ENCODE results near the gene GRIN3B. TPM values are rescaled to one million over a fixed set of nuclear protein-coding genes. Genes with fewer than 3 reads are reported as not detected.

Gene GRIN3B
- total and polyA plus RNA-seq, 7 experiments from 2014 or later, result 0.10 to 0.56 (median 0.19) TPM; not detected in 4

GRCh38 chr19:960020-960419 lies 40.2 kb upstream of the GRIN3B start:
- Mint-ChIP-seq H3K36me3 (peaks cover 0 to 13% (median 2%) of the 10 kb centered on the region in 5 donors), H3K9me3 (no peaks in the 10 kb centered on the region), H3K4me3 (no peak overlapping the region), H3K27me3 (no peaks in the 10 kb centered on the region), H3K27ac (no peak overlapping the region), H3K4me1 (peaks cover 0 to 10% (median 8%) of the 10 kb centered on the region in 7 donors)
- no peak overlapping the region for H3K27ac ChIP-seq (ENCODE audit: low read depth, low read length)
- DNase-seq (no peak), ATAC-seq (no peak)
- H3K4me1 ChIP-seq (ENCODE audit: control insufficient read depth in 2 of 2, insufficient read depth in 2 of 2, low read length in 2 of 2), result no peaks in the 10 kb centered on the region
- CTCF ChIA-PET, result no interaction called here
- no peaks in the 10 kb centered on the region for H3K9me3 ChIP-seq (ENCODE audit: control insufficient read depth in 2 of 3, low read length in 3 of 3)
- POLR2A ChIA-PET, result no interaction called here
- H3K27me3 ChIP-seq (ENCODE audit: control insufficient read depth in 2 of 2, insufficient read depth in 2 of 2, low read length in 2 of 2), result no peaks in the 10 kb centered on the region
- H3K36me3 ChIP-seq (ENCODE audit: control insufficient read depth in 2 of 3, insufficient read depth in 3 of 3, low read length in 3 of 3), result peaks cover 0 to 9% (median 4%) of the 10 kb centered on the region in 3 experiments
- intact Hi-C loops (cut with micrococcal nuclease), result no loop called here
- H3K4me3 ChIP-seq (ENCODE audit: low read length), result no peak overlapping the region

GRCh38 chr19:960601-960938 lies 39.6 kb upstream of the GRIN3B start:
- ATAC-seq, result no peak
- H3K4me1 Mint-ChIP-seq, result peaks cover 0 to 12% (median 8%) of the 10 kb centered on the region in 7 donors
- H3K4me3 Mint-ChIP-seq, result no peak overlapping the region
- Histone ChIP-seq H3K27ac (ENCODE audit: low read depth, low read length) (no peak overlapping the region), H3K4me3 (ENCODE audit: low read length) (no peak overlapping the region), H3K27me3 (ENCODE audit: control insufficient read depth in 2 of 2, insufficient read depth in 2 of 2, low read length in 2 of 2) (no peaks in the 10 kb centered on the region), H3K4me1 (ENCODE audit: control insufficient read depth in 2 of 2, insufficient read depth in 2 of 2, low read length in 2 of 2) (no peaks in the 10 kb centered on the region), H3K9me3 (ENCODE audit: control insufficient read depth in 2 of 3, low read length in 3 of 3) (no peaks in the 10 kb centered on the region), H3K36me3 (ENCODE audit: control insufficient read depth in 2 of 3, insufficient read depth in 3 of 3, low read length in 3 of 3) (peaks cover 0 to 11% (median 4%) of the 10 kb centered on the region in 3 experiments)
- H3K9me3 Mint-ChIP-seq, result peaks cover 0 to 2% (median 0%) of the 10 kb centered on the region in 11 donors
- CTCF ChIA-PET, result no interaction called here
- POLR2A ChIA-PET, result no interaction called here
- peaks cover 0 to 17% (median 4%) of the 10 kb centered on the region in 5 donors for H3K36me3 Mint-ChIP-seq
- no peak for DNase-seq
- H3K27ac Mint-ChIP-seq, result no peak overlapping the region
- no peaks in the 10 kb centered on the region for H3K27me3 Mint-ChIP-seq
- intact Hi-C loops (cut with micrococcal nuclease), result no loop called here

DNA sequence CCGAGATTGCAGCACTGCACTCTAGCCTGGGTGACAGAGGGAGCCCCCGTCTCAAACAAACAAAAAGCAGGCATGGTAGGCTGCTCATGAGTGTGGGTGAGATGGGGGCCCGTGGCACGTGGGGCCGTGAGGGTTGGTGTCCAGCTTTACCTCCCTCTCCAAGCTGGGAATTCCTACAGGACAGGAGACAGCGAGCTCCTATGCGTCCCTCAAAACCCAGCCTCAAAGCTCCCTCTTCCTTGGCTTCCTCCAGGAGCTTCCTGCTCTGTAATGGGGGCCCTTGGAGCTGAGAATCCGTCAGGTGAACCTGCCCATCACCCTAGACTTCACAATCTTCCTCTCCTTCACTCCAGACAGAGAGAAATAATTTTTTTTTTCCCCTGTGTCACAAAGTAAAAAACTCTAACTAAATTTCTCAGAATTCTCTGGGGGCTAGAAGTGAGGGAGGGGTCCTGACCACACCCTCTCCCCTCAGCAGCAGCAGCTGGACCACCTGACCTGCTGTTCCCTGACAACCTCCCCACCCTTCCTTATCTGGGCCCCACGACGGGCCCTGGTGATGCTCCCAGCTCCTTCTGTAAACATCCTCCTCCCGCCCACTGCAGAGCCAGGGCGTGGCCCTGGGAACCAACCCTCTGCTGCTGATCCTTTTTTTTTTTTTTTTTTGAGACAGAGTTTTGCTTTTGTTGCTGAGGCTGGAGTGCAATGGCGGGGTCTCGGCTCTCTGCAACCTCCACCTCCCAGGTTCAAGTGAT lies 38.2 kb upstream of the GRIN3B start:
- Histone ChIP-seq H3K36me3 (ENCODE audit: control insufficient read depth in 2 of 3, insufficient read depth in 3 of 3, low read length in 3 of 3) (peaks cover 0 to 11% (median 4%) of the 10 kb centered on the region in 3 experiments), H3K9me3 (ENCODE audit: control insufficient read depth in 2 of 3, low read length in 3 of 3) (no peaks in the 10 kb centered on the region), H3K27me3 (ENCODE audit: control insufficient read depth in 2 of 2, insufficient read depth in 2 of 2, low read length in 2 of 2) (no peaks in the 10 kb centered on the region), H3K27ac (ENCODE audit: low read depth, low read length) (no peak overlapping the region), H3K4me1 (ENCODE audit: control insufficient read depth in 2 of 2, insufficient read depth in 2 of 2, low read length in 2 of 2) (no peaks in the 10 kb centered on the region), H3K4me3 (ENCODE audit: low read length) (no peak overlapping the region)
- peaks cover 0 to 2% (median 0%) of the 10 kb centered on the region in 11 donors for H3K9me3 Mint-ChIP-seq
- H3K27me3 Mint-ChIP-seq, result no peaks in the 10 kb centered on the region
- ChIA-PET CTCF (interaction anchor here (0.9 kb wide), 1 partner anchor 40 kb away, joined by 3 read pairs; no protein-coding TSS in a partner anchor), POLR2A (no interaction called here)
- peaks cover 0 to 24% (median 4%) of the 10 kb centered on the region in 5 donors for H3K36me3 Mint-ChIP-seq
- H3K4me1 Mint-ChIP-seq, result peaks cover 0 to 12% (median 8%) of the 10 kb centered on the region in 7 donors
- peak overlapping the region in 1 of 10 donors; percentile 25 for H3K4me3 Mint-ChIP-seq
- H3K27ac Mint-ChIP-seq, result peak overlapping the region in 2 of 9 donors; percentile 41 to 80
- intact Hi-C loops (cut with micrococcal nuclease), result no loop called here
- DNase-seq (no peak), ATAC-seq (no peak)

- no peak overlapping the region for H3K27ac ChIP-seq (ENCODE audit: low read depth, low read length)
- ChIA-PET POLR2A (no interaction called here), CTCF (no interaction called here)
- DNase-seq, result no peak
- no peaks in the 10 kb centered on the region for H3K27me3 ChIP-seq (ENCODE audit: control insufficient read depth in 2 of 2, insufficient read depth in 2 of 2, low read length in 2 of 2)
- H3K4me3 Mint-ChIP-seq, result no peak overlapping the region
- no peak overlapping the region for H3K4me3 ChIP-seq (ENCODE audit: low read length)
- H3K4me1 ChIP-seq (ENCODE audit: control insufficient read depth in 2 of 2, insufficient read depth in 2 of 2, low read length in 2 of 2), result no peaks in the 10 kb centered on the region
- H3K27ac Mint-ChIP-seq, result peak overlapping the region in 2 of 9 donors; percentile 8 to 66
- intact Hi-C loops (cut with micrococcal nuclease), result no loop called here
- no peak for ATAC-seq
- peaks cover 0 to 16% (median 4%) of the 10 kb centered on the region in 3 experiments for H3K36me3 ChIP-seq (ENCODE audit: control insufficient read depth in 2 of 3, insufficient read depth in 3 of 3, low read length in 3 of 3)
- H3K4me1 Mint-ChIP-seq, result peaks cover 0 to 12% (median 8%) of the 10 kb centered on the region in 7 donors
- H3K9me3 Mint-ChIP-seq, result peaks cover 0 to 2% (median 0%) of the 10 kb centered on the region in 11 donors
- H3K36me3 Mint-ChIP-seq, result peaks cover 0 to 28% (median 7%) of the 10 kb centered on the region in 5 donors
- no peaks in the 10 kb centered on the region for H3K9me3 ChIP-seq (ENCODE audit: control insufficient read depth in 2 of 3, low read length in 3 of 3)
- H3K27me3 Mint-ChIP-seq, result no peaks in the 10 kb centered on the region
Measured at GRCh38 chr19:962683-963400, 37.4 kb upstream of the GRIN3B start.

DNA sequence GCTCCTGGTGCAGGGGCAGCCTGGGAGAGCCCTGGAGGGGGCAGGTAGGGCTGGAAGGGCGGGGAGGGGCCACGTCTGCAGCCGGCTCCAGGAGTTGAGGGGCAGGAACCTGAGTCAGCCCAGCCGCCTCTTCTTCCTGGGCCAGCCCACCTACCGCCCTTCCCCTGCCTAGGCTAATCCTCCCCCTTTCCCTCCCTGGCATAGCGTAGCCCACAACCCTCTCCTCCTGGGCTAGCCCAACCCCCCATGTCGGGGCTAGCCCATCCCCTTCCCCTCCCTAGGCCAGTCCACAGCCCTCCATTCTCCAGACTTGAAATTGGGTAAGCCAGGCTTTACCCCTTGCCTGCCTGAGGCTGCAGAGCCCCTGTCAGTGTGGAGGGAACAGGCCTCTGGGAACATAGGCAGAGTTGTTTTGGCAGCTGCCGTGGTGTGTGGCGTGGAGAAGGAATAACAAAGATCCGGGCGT lies 36.7 kb upstream of the GRIN3B start:
- no peak for ATAC-seq
- peaks cover 0 to 12% (median 8%) of the 10 kb centered on the region in 7 donors for H3K4me1 Mint-ChIP-seq
- POLR2A ChIA-PET, result no interaction called here

GRCh38 chr19:964116-964520 lies 36.1 kb upstream of the GRIN3B start:
- peaks cover 0 to 33% (median 7%) of the 10 kb centered on the region in 5 donors for H3K36me3 Mint-ChIP-seq
- Histone ChIP-seq H3K27ac (ENCODE audit: low read depth, low read length) (no peak overlapping the region), H3K27me3 (ENCODE audit: control insufficient read depth in 2 of 2, insufficient read depth in 2 of 2, low read length in 2 of 2) (no peaks in the 10 kb centered on the region), H3K9me3 (ENCODE audit: control insufficient read depth in 2 of 3, low read length in 3 of 3) (no peaks in the 10 kb centered on the region), H3K36me3 (ENCODE audit: control insufficient read depth in 2 of 3, insufficient read depth in 3 of 3, low read length in 3 of 3) (peaks cover 0 to 16% (median 4%) of the 10 kb centered on the region in 3 experiments), H3K4me1 (ENCODE audit: control insufficient read depth in 2 of 2, insufficient read depth in 2 of 2, low read length in 2 of 2) (no peaks in the 10 kb centered on the region), H3K4me3 (ENCODE audit: low read length) (no peak overlapping the region)
- ChIA-PET CTCF (no interaction called here), POLR2A (no interaction called here)
- no peaks in the 10 kb centered on the region for H3K27me3 Mint-ChIP-seq
- H3K4me3 Mint-ChIP-seq, result no peak overlapping the region
- peaks cover 0 to 9% (median 5%) of the 10 kb centered on the region in 7 donors for H3K4me1 Mint-ChIP-seq
- DNase-seq (no peak), ATAC-seq (no peak)
- intact Hi-C loops (cut with micrococcal nuclease), result no loop called here
- no peak overlapping the region for H3K27ac Mint-ChIP-seq
- H3K9me3 Mint-ChIP-seq, result peaks cover 0 to 2% (median 0%) of the 10 kb centered on the region in 11 donors

More for the DNA sequence above, 36.7 kb upstream of the GRIN3B start:
- no peaks in the 10 kb centered on the region for H3K9me3 ChIP-seq (ENCODE audit: control insufficient read depth in 2 of 3, low read length in 3 of 3)
- H3K4me1 ChIP-seq (ENCODE audit: control insufficient read depth in 2 of 2, insufficient read depth in 2 of 2, low read length in 2 of 2), result no peaks in the 10 kb centered on the region
- no peak overlapping the region for H3K4me3 Mint-ChIP-seq
- H3K4me3 ChIP-seq (ENCODE audit: low read length), result no peak overlapping the region
- H3K36me3 ChIP-seq (ENCODE audit: control insufficient read depth in 2 of 3, insufficient read depth in 3 of 3, low read length in 3 of 3), result peaks cover 0 to 16% (median 4%) of the 10 kb centered on the region in 3 experiments
- intact Hi-C loops (cut with micrococcal nuclease), result no loop called here
- no peaks in the 10 kb centered on the region for H3K27me3 Mint-ChIP-seq
- peak overlapping the region in 1 of 9 donors; percentile 66 for H3K27ac Mint-ChIP-seq
- peaks cover 0 to 32% (median 7%) of the 10 kb centered on the region in 5 donors for H3K36me3 Mint-ChIP-seq
- H3K27me3 ChIP-seq (ENCODE audit: control insufficient read depth in 2 of 2, insufficient read depth in 2 of 2, low read length in 2 of 2), result no peaks in the 10 kb centered on the region
- CTCF ChIA-PET, result no interaction called here
- DNase-seq, result no peak
- peaks cover 0 to 2% (median 0%) of the 10 kb centered on the region in 11 donors for H3K9me3 Mint-ChIP-seq
- no peak overlapping the region for H3K27ac ChIP-seq (ENCODE audit: low read depth, low read length)
